Smooth muscle cell (in vitro differentiated cells): ENCODE results near the gene INVS. TPM values are rescaled to one million over a fixed set of nuclear protein-coding genes. Genes with fewer than 3 reads are reported as not detected.

Source experiments
- DNase-seq: peaks from one replicate; lab custom pipeline; 2025; ENCODE audit not compliant: unreplicated experiment; lab: John Stamatoyannopoulos, UW
- H2AFZ ChIP-seq: fragments of 200-600 bp; sonication (generic); 2 replicates; pipeline ENCODE4 v1.6.0; 2016; ENCODE audit warnings: antibody characterized with exemption, low read depth, mild to moderate bottlenecking
- H3F3A ChIP-seq: fragments of 200-600 bp; sonication (generic); 2 replicates; pipeline ENCODE4 v1.6.0; 2017; ENCODE audit warnings: antibody characterized with exemption, low read depth
- H3K27ac ChIP-seq: fragments of 200-600 bp; sonication (generic); 2 replicates; pipeline ENCODE4 v1.5.1; 2016; ENCODE audit warnings: low read depth, mild to moderate bottlenecking
- H3K27me3 ChIP-seq: fragments of 200-600 bp; sonication (generic); 2 replicates; pipeline ENCODE4 v1.6.1; 2016; ENCODE audit warnings: low read depth, mild to moderate bottlenecking
- H3K36me3 ChIP-seq: fragments of 200-600 bp; sonication (generic); 2 replicates; pipeline ENCODE4 v1.5.1; 2016; ENCODE audit warnings: low read depth
- H3K4me1 ChIP-seq: fragments of 200-600 bp; sonication (generic); 2 replicates; pipeline ENCODE4 v1.5.1; 2016; ENCODE audit warnings: low read depth
- H3K4me2 ChIP-seq: fragments of 200-600 bp; sonication (generic); 2 replicates; pipeline ENCODE4 v1.6.0; 2016; ENCODE audit warnings: mild to moderate bottlenecking
- H3K4me3 ChIP-seq: fragments of 200-600 bp; sonication (generic); 2 replicates; pipeline ENCODE4 v1.5.1; 2016; ENCODE audit warnings: mild to moderate bottlenecking
- H3K79me2 ChIP-seq: fragments of 200-600 bp; sonication (generic); 2 replicates; pipeline ENCODE4 v1.6.0; 2016; ENCODE audit warnings: low read depth, mild to moderate bottlenecking
- H3K9ac ChIP-seq: fragments of 200-600 bp; sonication (generic); 2 replicates; pipeline ENCODE4 v1.6.0; 2016; ENCODE audit warnings: low read depth
- H3K9me3 ChIP-seq: fragments of 200-600 bp; sonication (generic); replicated peaks from 2 replicates; pipeline ENCODE4 v1.5.1; 2016; ENCODE audit warnings: low read depth
- H4K20me1 ChIP-seq: fragments of 200-600 bp; sonication (generic); 2 replicates; pipeline ENCODE4 v1.6.0; 2016; ENCODE audit warnings: low read depth
- WGBS: methylation state at CpG from one replicate; pipeline ENCODE4 v1.1.7; 2016; ENCODE audit warnings: low lambda C conversion rate; 5-methylcytosine and 5-hydroxymethylcytosine counted together
- polyA plus RNA-seq: library from polyadenylated mRNA; unstranded; fragments of >200 nt; fragmentation: Nextera tagmentation; extraction: Ambion mirVana; gene quantifications from 2 replicates; pipeline ENCODE4 v1.2.1, GENCODE V29; 2016
- total RNA-seq: library from RNA; depleted of rRNA; stranded (reverse); fragments of >200 nt; gene quantifications from 2 replicates; pipeline ENCODE4 v1.2.3, GENCODE V29; 2014
- TF ChIP-seq, protein P1 (sequence below): fragments of 200-600 bp; sonication (generic); IDR thresholded peaks from 2 replicates; pipeline ENCODE4 v1.5.1; 2017; ENCODE audit warnings: borderline replicate concordance, mild to moderate bottlenecking, antibody characterized with exemption; ENCODE audit not compliant: insufficient read depth, poor library complexity, severe bottlenecking

Gene INVS
- total and polyA plus RNA-seq, 2 experiments from 2014 or later: 8.1 to 16.0 TPM

DNA sequence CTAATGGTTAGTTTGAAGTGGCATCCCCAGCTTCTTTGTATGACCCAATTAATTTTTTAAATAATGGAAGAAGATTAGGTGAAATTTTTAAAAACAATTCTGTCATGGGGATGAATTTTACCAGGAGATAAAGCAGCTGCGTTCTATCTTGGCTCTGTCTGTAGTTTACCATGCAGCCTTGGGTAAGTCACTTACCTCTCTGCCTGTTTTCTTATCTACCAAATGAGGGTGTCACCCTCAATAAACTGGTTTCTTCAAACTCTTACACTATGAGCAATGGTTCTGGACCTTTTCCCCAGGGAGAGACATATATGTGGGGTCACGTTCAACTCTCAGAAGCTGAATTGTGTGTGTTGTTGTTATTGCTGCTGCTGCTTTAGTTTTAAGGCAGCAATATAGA is 182.0 kb downstream of the INVS start:
- H3K27me3 ChIP-seq: no peaks in the 10 kb centered on the region
- TF ChIP-seq, protein P1, sequence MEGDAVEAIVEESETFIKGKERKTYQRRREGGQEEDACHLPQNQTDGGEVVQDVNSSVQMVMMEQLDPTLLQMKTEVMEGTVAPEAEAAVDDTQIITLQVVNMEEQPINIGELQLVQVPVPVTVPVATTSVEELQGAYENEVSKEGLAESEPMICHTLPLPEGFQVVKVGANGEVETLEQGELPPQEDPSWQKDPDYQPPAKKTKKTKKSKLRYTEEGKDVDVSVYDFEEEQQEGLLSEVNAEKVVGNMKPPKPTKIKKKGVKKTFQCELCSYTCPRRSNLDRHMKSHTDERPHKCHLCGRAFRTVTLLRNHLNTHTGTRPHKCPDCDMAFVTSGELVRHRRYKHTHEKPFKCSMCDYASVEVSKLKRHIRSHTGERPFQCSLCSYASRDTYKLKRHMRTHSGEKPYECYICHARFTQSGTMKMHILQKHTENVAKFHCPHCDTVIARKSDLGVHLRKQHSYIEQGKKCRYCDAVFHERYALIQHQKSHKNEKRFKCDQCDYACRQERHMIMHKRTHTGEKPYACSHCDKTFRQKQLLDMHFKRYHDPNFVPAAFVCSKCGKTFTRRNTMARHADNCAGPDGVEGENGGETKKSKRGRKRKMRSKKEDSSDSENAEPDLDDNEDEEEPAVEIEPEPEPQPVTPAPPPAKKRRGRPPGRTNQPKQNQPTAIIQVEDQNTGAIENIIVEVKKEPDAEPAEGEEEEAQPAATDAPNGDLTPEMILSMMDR: no peak
- no peaks in the 10 kb centered on the region for H3K79me2 ChIP-seq
- H3K4me2 ChIP-seq: no peak overlapping the region
- H3K9ac ChIP-seq: no peak overlapping the region
- no peaks in the 10 kb centered on the region for H3F3A ChIP-seq
- peaks cover 6% of the 10 kb centered on the region for H3K9me3 ChIP-seq
- no peak for DNase-seq
- H3K36me3 ChIP-seq: peaks cover 12% of the 10 kb centered on the region
- WGBS: 52% methylated on average over 2 of the region's 2 CpGs
- no peaks in the 10 kb centered on the region for H4K20me1 ChIP-seq
- H3K4me1 ChIP-seq: no peaks in the 10 kb centered on the region
- H2AFZ ChIP-seq: no peak overlapping the region
- H3K4me3 ChIP-seq: no peak overlapping the region
- no peak overlapping the region for H3K27ac ChIP-seq

DNA sequence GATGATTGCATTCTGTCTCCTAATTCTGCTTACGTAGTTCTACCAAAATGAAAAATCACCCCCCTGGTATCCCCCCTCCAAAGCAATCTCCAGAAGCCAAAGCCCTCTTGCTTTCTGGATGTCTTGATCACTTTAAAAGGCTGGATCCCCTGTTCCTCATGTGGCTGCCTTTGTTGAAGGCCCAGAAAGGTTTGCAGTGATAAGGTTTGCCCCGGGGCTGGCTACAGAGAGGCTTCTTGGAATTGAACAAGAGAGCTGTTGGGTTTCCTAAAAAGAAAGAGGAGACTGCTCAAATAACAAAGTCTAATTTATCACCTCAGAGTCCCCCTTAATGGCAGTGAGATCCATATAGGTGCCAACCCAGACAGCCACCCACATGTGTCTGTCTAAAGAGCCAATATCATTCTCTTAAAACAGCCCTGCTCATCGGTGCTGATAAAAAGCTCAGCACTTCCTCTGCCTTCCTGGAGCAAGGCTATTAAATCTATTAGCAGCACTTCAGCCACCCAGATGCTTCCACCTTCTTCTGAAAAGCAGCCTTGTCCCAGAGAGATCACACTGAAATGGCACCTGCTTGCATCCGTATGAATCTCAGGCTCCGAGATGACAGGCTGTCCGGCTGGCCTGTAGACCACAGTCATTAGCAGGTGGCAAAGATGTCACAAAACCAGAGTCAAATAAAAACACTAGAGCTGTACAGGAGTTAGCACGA is 182.8 kb downstream of the INVS start:
- Histone ChIP-seq H4K20me1 (no peaks in the 10 kb centered on the region), H3K36me3 (peaks cover 12% of the 10 kb centered on the region), H3K79me2 (no peaks in the 10 kb centered on the region), H3F3A (no peaks in the 10 kb centered on the region), H2AFZ (no peak overlapping the region), H3K4me2 (no peak overlapping the region), H3K4me1 (no peaks in the 10 kb centered on the region), H3K4me3 (no peak overlapping the region), H3K9ac (no peak overlapping the region), H3K9me3 (peaks cover 6% of the 10 kb centered on the region), H3K27me3 (no peaks in the 10 kb centered on the region), H3K27ac (no peak overlapping the region)
- TF ChIP-seq, protein P1: no peak
- 64% methylated on average over 7 of the region's 7 CpGs for WGBS
- no peak for DNase-seq

DNA sequence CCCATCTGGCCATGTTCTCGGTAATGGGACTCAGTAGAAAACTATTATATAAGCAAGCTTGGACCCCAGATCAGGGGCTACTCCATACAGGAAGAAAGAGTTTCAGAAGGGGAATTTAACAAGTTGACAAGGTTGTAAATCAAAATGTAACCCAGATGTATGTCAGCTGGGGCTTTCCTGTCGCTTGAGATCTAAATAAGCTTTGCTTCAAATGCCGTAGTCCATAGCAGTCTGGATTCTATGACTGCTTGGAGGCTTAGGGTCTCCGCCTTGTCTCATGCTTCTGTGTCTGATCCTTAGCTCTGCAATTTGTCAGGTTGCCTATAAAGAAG is 183.3 kb downstream of the INVS start:
- Histone ChIP-seq H3K27ac (no peak overlapping the region), H4K20me1 (no peaks in the 10 kb centered on the region), H3K9me3 (peaks cover 6% of the 10 kb centered on the region), H3K4me1 (no peaks in the 10 kb centered on the region), H3K4me3 (no peak overlapping the region), H3K9ac (no peak overlapping the region), H2AFZ (no peak overlapping the region), H3K4me2 (no peak overlapping the region), H3K27me3 (no peaks in the 10 kb centered on the region), H3K36me3 (peaks cover 12% of the 10 kb centered on the region), H3F3A (no peaks in the 10 kb centered on the region), H3K79me2 (no peaks in the 10 kb centered on the region)
- no peak for DNase-seq
- TF ChIP-seq, protein P1: no peak
- 61% methylated on average over 4 of the region's 4 CpGs for WGBS

DNA sequence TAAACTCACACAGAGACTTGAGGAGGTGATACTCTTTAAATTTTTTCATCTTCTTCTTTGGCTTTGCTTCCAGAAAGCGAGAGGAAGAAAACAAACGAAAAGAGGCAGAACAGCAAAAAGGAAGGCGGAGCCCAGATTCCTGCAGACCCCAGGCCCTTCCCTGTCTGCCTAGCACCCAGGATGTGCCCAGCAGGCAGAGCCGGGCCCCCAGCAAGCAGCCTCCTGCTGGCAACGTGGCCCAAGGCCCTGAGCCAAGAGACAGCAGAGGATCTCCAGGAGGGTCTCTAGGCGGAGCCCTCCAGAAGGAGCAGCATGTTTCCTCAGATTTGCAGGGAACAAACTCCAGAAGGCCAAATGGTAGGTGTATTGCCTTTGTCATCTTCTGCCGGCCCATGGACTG is 185.2 kb downstream of the INVS start:
- Histone ChIP-seq H3K27me3 (no peaks in the 10 kb centered on the region), H4K20me1 (no peaks in the 10 kb centered on the region), H3K36me3 (peaks cover 16% of the 10 kb centered on the region), H3K4me2 (no peak overlapping the region), H2AFZ (no peak overlapping the region), H3K27ac (no peak overlapping the region), H3K79me2 (no peaks in the 10 kb centered on the region), H3K4me3 (no peak overlapping the region), H3K9me3 (peaks cover 6% of the 10 kb centered on the region), H3K9ac (no peak overlapping the region), H3F3A (no peaks in the 10 kb centered on the region), H3K4me1 (no peaks in the 10 kb centered on the region)
- 90% methylated on average over 7 of the region's 7 CpGs for WGBS
- no peak for DNase-seq
- TF ChIP-seq, protein P1: no peak
